ENCODE data around the gene SPATC1L. TPM values are rescaled to one million over a fixed set of nuclear protein-coding genes. Genes with fewer than 3 reads are reported as not detected.

Gene SPATC1L
- total RNA-seq, 2 experiments from 2014 or later, result 8.0 to 9.8 TPM

DNA sequence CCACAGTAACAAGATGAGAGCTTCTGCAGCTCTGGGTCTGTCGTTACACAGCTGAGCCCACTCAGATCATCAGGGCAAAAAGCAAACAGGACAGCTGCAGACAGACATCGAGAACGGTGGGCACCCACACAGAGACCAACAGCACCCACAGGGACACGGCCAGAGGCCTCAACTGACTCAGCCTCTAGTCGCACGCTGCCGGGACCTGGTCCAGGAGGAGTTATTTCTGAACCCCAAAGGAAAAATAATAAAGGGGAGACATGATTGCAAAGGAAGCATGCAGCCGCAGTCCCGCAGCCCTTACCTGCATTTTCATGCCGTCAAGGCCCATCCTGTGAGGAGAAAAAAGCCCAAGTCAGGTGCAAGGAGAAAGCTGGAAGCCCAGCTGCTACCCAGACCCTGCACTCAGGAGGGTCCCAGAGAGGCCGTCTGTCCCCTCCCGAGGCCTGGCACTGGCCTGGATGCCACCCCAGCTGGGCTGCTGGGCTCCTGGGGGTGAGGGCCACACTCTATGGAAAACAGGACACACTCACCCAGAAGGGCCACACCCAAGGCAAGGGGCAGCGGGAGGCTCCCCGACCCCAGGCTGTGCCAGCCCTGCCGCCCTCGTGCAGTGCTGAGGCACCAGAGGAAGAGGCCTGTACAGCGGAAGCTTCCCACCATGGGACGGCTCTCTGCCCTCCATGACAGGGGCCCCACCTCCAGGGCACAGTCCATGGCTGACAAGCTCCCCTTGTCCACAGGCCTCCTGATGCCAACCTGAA is 28.6 kb upstream of the SPATC1L start:
- Mint-ChIP-seq H3K27me3 (ENCODE audit: low read depth) (no peaks in the 10 kb centered on the region), H3K4me1 (ENCODE audit: low read depth) (no peaks in the 10 kb centered on the region), H3K9me3 (no peaks in the 10 kb centered on the region), H3K36me3 (ENCODE audit: low read depth) (no peaks in the 10 kb centered on the region), H3K4me3 (no peak overlapping the region), H3K27ac (no peak overlapping the region)
- intact Hi-C loops (cut with micrococcal nuclease), result no loop called here
- CTCF ChIA-PET, result no interaction called here
- peak; percentile 0 for DNase-seq

- no peak for DNase-seq
- H3K36me3 Mint-ChIP-seq (ENCODE audit: low read depth), result no peaks in the 10 kb centered on the region
- H3K9me3 Mint-ChIP-seq, result no peaks in the 10 kb centered on the region
- H3K4me1 Mint-ChIP-seq (ENCODE audit: low read depth), result no peaks in the 10 kb centered on the region
- H3K27me3 Mint-ChIP-seq (ENCODE audit: low read depth), result no peaks in the 10 kb centered on the region
- H3K27ac Mint-ChIP-seq, result no peak overlapping the region
- CTCF ChIA-PET, result interaction anchor here (0.6 kb wide), 1 partner anchor 35 kb away, joined by 3 read pairs; no protein-coding TSS in a partner anchor
- intact Hi-C loops (cut with micrococcal nuclease), result no loop called here
- H3K4me3 Mint-ChIP-seq, result no peak overlapping the region
These were observed 27.8 kb upstream of the SPATC1L start for GRCh38 chr21:46211786-46212720.

DNA sequence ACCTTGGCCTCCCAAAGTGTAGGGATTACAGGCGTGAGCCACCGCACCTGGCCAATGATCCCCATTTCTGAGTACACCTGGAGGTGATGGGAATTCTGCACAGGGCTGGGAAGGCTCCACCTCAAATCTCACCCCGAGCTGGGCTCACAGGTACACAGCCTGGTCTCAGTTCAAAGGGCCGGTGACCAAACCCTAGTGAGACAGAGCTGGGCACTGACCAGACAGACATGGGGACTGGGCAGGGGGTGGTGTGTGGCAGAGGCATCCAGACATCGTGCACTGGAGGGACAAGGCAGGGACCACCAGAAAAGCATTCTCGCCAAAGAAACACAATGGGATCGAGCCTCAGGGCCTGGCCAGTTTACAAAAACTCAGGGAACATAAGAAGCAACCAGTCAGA is 27.1 kb upstream of the SPATC1L start:
- no peak for DNase-seq
- CTCF ChIA-PET, result interaction anchor here (0.6 kb wide), 1 partner anchor 35 kb away, joined by 3 read pairs; no protein-coding TSS in a partner anchor
- Mint-ChIP-seq H3K9me3 (no peaks in the 10 kb centered on the region), H3K27me3 (ENCODE audit: low read depth) (no peaks in the 10 kb centered on the region), H3K4me1 (ENCODE audit: low read depth) (no peaks in the 10 kb centered on the region), H3K27ac (no peak overlapping the region), H3K4me3 (no peak overlapping the region), H3K36me3 (ENCODE audit: low read depth) (no peaks in the 10 kb centered on the region)
- intact Hi-C loops (cut with micrococcal nuclease), result no loop called here

- H3K9me3 Mint-ChIP-seq, result no peaks in the 10 kb centered on the region
- CTCF ChIA-PET, result no interaction called here
- H3K27ac Mint-ChIP-seq, result no peak overlapping the region
- no peak for DNase-seq
- no peaks in the 10 kb centered on the region for H3K27me3 Mint-ChIP-seq (ENCODE audit: low read depth)
- peaks cover 2% of the 10 kb centered on the region for H3K36me3 Mint-ChIP-seq (ENCODE audit: low read depth)
- no peaks in the 10 kb centered on the region for H3K4me1 Mint-ChIP-seq (ENCODE audit: low read depth)
- intact Hi-C loops (cut with micrococcal nuclease), result no loop called here
- no peak overlapping the region for H3K4me3 Mint-ChIP-seq
These were observed 26.3 kb upstream of the SPATC1L start for GRCh38 chr21:46210378-46211136.

DNA sequence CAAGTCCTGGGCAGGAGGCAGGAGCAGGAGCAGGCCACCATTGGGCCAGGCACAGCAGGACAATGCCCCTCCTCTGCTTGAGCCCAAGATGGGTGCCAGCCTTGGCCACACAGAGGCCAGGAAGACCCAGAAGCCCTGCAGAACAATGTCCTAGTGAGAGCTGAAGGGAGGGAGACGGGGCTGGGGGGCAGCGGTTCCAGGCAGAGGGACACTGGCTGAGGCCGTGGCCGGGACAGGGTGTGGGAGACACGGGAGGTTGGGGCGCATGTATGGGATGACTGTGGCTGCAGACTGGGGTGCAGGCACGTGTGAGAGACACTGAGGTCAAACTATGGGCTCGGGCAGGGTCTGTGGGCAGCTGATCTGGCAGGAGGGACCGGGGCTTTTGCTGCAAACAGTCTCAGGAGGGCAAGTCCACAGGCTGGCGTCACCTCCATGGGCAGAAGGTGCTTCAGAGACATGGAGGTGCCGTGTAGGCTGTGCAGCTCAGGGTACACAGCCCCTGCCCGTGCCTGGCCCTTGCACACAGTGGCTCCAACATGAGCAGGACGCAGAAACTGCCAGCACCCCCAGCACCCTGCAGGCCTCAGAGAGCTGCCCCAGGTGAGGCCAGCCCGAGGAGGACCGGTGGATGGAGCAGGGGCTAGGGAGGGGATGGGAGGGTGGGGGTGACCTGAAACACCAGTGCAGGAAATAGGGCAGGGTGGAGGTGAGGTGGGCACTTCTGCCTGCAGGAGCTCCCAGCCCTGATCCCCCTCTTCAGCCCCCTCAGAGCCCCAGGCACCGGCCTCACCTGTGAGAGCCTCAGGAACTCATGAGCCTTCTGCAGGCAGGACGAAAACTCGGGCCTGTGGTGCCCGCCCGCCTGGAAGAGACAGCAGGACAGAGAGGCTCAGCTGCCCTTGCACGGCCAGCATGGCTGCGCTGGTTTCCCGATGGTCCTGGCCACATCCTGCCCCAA is 24.8 kb upstream of the SPATC1L start:
- Mint-ChIP-seq H3K4me1 (ENCODE audit: low read depth) (no peaks in the 10 kb centered on the region), H3K36me3 (ENCODE audit: low read depth) (peaks cover 3% of the 10 kb centered on the region), H3K27me3 (ENCODE audit: low read depth) (no peaks in the 10 kb centered on the region), H3K9me3 (no peaks in the 10 kb centered on the region), H3K27ac (no peak overlapping the region), H3K4me3 (no peak overlapping the region)
- intact Hi-C loops (cut with micrococcal nuclease), result no loop called here
- CTCF ChIA-PET, result no interaction called here
- DNase-seq, result no peak

GRCh38 chr21:46207920-46208591 is 23.8 kb upstream of the SPATC1L start:
- H3K36me3 Mint-ChIP-seq (ENCODE audit: low read depth), result peaks cover 3% of the 10 kb centered on the region
- H3K4me3 Mint-ChIP-seq, result no peak overlapping the region
- no peaks in the 10 kb centered on the region for H3K4me1 Mint-ChIP-seq (ENCODE audit: low read depth)
- H3K27me3 Mint-ChIP-seq (ENCODE audit: low read depth), result no peaks in the 10 kb centered on the region
- no peaks in the 10 kb centered on the region for H3K9me3 Mint-ChIP-seq
- intact Hi-C loops (cut with micrococcal nuclease), result no loop called here
- CTCF ChIA-PET, result no interaction called here
- DNase-seq, result no peak
- no peak overlapping the region for H3K27ac Mint-ChIP-seq

- Mint-ChIP-seq H3K4me3 (no peak overlapping the region), H3K9me3 (no peaks in the 10 kb centered on the region), H3K27ac (no peak overlapping the region), H3K4me1 (ENCODE audit: low read depth) (no peaks in the 10 kb centered on the region), H3K36me3 (ENCODE audit: low read depth) (peaks cover 3% of the 10 kb centered on the region), H3K27me3 (ENCODE audit: low read depth) (no peaks in the 10 kb centered on the region)
- CTCF ChIA-PET, result no interaction called here
- DNase-seq, result no peak
- intact Hi-C loops (cut with micrococcal nuclease), result no loop called here
These were observed 23.0 kb upstream of the SPATC1L start for GRCh38 chr21:46207006-46207919.

- Mint-ChIP-seq H3K4me3 (no peak overlapping the region), H3K27ac (no peak overlapping the region), H3K4me1 (ENCODE audit: low read depth) (no peaks in the 10 kb centered on the region), H3K36me3 (ENCODE audit: low read depth) (peaks cover 3% of the 10 kb centered on the region), H3K27me3 (ENCODE audit: low read depth) (no peaks in the 10 kb centered on the region), H3K9me3 (no peaks in the 10 kb centered on the region)
- CTCF ChIA-PET, result no interaction called here
- intact Hi-C loops (cut with micrococcal nuclease), result no loop called here
- no peak for DNase-seq
These were observed 22.1 kb upstream of the SPATC1L start for GRCh38 chr21:46206163-46207005.

DNA sequence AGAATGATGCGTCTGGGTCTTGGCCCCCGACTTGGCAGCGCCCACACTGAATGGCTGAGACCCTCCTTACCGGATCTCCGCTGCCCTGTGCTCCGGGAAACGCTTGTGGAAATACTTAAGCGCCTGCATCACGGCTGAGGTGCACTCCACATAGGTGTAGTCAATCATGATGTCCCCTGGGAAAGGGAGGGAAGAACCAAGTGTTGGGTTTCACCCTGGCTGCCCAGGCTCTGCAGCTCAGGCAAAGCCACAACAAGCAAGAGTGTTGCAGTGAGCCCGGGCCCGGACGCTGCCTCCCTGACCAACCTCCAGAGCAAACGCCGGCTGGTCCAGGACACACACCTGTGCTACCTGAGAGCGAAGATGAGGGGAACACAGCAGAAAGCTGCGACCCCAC is 21.5 kb upstream of the SPATC1L start:
- DNase-seq, result no peak
- CTCF ChIA-PET, result no interaction called here
- no peaks in the 10 kb centered on the region for H3K9me3 Mint-ChIP-seq
- no peak overlapping the region for H3K4me3 Mint-ChIP-seq
- no peak overlapping the region for H3K27ac Mint-ChIP-seq
- intact Hi-C loops (cut with micrococcal nuclease), result no loop called here
- H3K27me3 Mint-ChIP-seq (ENCODE audit: low read depth), result no peaks in the 10 kb centered on the region
- H3K4me1 Mint-ChIP-seq (ENCODE audit: low read depth), result no peaks in the 10 kb centered on the region
- H3K36me3 Mint-ChIP-seq (ENCODE audit: low read depth), result peaks cover 3% of the 10 kb centered on the region

GRCh38 chr21:46205166-46205565 is 20.9 kb upstream of the SPATC1L start:
- intact Hi-C loops (cut with micrococcal nuclease), result no loop called here
- Mint-ChIP-seq H3K9me3 (no peaks in the 10 kb centered on the region), H3K27ac (no peak overlapping the region), H3K4me3 (no peak overlapping the region), H3K27me3 (ENCODE audit: low read depth) (no peaks in the 10 kb centered on the region), H3K4me1 (ENCODE audit: low read depth) (no peaks in the 10 kb centered on the region), H3K36me3 (ENCODE audit: low read depth) (peaks cover 4% of the 10 kb centered on the region)
- no peak for DNase-seq
- CTCF ChIA-PET, result no interaction called here

Measured in activated naive CD4-positive, alpha-beta T cell treated with anti-CD3 and anti-CD28 coated beads for 36 hours (primary cell).